HG03103 (cell line): ENCODE data around the gene RASA3.
"Not testable (repeated sequence)": the region's sequence is repeated elsewhere in the genome, so short reads cannot be mapped to it uniquely, and the experiment has no call there.

Experiments
- ATAC-seq: cut with Tn5 transposase; IDR thresholded peaks from one replicate; pipeline ENCODE4 v1.9.1; 2021; ENCODE audit warnings: low read depth; ENCODE audit not compliant: unreplicated experiment

The RASA3 gene

DNA sequence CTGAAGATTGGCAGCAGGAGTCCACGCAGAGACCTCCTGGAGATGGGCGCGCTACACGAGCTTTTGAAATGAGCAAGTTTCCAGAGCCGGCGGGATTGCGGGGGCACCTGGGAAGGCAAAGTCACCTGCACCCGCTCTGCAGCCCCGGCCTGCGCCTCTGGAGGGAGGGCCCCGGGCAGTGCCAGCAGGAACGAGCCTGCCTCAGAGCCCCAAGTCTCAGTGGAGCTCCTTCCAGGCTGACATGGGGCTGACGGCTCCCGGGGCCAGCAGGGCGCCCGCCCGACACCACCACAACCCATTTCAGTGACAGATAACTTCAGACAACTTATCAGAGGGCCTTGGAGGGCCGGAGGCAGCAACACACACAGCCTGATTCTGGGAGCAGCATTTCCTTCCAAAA is 45.0 kb downstream of the RASA3 start:
- ATAC-seq, result no peak

DNA sequence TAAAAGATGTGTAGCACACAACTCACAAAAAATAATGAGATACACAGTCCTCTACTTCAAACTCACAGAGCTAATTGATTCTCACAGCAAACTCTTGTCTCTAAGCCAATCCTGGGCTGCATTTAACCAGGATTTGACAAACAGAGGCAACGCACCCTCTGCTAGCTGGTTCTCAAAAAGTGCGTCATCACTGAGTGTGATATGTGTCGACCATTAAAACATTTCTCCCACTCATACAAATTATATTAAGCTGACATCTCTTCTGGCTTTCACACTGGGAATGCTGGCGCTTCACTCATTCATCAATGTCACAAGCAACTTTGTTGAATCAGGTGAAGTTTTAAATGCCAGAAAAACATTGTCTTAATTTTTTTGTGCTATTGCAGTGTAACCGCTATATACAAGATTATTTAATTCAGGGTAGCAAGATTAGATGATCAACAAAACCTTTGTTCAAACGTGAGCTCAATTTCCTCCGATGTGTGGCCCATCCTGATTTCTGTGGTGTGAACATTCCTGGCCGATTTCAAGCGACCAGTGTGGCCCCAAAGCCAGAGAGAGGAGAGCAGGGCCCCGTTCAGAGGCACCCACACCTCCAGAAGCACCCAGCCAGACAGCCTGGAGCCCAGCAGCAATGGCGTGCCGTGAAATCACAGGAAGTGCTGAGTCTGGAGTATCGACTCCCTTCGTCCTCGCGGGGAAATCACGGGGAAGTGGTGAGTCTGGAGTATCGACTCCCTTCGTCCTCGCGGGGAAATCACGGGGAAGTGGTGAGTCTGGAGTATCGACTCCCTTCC is 49.4 kb downstream of the RASA3 start:
- ATAC-seq, result no peak

DNA sequence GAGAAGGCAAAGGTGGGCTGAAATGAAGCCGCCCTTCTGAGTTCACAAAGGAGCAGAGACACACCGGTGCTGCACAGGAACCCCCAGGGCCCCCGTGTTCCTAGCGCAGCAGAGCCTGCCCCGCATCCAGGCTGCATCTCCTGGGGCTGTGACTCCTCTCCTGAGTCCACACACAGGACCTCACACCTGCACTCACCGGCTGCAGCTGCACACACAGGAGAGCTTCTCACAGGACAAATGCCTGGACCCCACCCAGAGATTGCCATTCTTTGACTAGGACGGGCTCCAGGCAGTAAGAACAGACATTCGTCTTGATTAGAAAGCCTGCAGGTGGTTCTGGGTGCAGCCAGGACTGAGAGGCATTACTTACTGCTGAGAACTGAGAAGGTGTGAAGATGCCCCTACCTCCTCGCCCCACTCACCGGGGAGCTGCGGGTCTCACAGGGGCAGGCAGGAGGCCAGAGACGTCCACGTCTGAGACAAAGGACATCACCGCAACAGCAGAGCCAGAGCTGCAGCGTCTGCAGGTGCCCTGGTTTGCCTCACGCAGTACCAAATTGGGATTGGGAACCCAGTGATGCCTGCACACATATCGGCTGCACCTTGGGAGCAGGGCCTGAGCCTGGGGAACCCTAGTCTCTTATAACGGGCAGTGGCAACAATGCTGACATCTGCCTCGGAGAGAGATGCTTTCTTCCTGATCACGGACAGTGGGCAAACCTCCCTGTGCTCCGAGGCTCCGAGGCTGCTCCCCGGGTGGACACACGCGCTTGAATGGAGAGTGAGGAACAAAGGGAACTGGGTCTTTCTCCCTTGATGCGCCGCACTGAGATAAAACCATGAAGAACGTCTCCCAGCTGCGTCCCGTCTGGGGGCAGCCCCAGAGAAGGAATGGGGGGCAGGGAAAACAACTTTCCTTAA is 50.4 kb downstream of the RASA3 start:
- ATAC-seq, result no peak

DNA sequence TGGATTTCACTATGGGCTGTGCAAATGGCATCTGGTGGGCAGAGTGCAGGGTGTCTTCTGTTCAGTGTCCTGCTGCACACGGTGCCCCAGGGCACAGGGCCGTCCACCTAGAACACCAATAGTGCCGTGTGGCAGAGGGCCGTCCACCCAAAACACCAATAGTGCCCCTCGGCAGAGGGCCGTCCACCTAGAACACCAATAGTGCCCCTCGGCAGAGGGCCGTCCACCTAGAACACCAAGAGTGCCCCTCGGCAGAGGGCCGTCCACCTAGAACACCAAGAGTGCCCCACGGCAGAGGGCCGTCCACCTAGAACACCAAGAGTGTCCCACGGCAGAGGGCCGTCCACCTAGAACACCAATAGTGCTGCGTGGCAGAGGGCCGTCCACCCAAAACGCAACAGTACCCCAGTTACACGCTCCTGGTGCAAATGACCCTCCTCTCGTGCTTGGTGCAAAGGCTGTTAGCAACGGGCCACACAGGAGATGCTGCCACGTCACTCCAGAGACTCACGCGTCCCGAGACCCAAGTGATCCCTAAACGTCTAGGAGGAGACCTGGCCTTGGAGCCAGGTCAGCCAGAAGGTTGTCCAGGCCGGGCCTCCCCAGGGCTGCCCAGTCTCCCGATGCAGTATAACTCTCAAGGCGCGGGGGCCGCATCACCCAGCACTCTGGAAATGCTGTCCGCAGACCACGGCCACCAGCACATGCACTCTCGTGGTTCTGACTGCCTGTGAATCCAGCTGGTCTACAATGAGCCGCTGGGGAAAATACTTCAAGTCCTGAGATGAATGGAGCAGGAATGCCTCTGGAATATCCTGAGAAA is 51.5 kb downstream of the RASA3 start:
- ATAC-seq, result no peak

DNA sequence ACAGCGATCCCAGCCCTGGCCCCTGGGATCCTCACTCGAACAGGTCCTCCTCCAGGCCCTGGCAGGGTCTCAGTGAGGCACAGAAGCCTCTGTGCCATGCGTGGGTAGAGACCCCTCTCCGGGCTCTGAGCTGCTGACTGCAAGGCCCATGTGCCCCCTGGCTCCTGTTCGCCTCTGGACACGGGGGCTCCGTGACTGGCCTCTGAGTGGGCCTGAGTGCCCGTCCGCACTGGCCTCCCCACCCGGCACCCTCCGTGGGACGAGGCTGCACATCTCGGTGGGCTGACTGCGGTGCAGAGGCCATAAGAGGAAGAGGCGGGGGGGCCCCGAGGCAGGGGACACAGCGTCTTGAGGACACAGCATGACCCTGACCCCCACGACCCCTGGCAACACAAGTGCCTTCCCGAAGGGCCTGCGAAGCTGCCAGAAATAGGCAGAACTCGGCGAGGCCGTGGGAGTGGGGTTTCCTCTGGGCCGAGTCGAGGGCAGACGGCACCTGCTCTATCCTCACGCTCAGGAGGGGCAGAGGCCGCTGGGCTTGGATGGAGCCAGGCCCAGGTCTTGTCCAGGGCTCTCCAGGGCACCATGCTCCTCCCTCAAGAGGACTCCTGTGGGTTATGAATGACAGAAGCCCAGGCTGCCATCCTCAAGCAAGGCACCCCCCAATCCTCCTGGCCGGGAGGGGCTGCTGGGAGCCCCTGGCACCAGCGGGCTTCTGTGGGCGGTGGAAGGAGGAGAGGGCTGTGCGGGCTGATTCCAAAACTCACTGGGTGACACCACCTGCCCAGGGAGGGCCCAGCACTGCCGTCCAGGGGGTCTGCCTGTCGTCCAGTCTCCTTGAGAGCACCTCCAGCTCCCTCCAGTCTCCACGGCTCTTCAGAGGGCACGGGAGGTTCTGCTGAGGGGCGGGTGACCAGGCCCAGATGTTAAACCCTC is 52.6 kb downstream of the RASA3 start:
- ATAC-seq, result no peak

DNA sequence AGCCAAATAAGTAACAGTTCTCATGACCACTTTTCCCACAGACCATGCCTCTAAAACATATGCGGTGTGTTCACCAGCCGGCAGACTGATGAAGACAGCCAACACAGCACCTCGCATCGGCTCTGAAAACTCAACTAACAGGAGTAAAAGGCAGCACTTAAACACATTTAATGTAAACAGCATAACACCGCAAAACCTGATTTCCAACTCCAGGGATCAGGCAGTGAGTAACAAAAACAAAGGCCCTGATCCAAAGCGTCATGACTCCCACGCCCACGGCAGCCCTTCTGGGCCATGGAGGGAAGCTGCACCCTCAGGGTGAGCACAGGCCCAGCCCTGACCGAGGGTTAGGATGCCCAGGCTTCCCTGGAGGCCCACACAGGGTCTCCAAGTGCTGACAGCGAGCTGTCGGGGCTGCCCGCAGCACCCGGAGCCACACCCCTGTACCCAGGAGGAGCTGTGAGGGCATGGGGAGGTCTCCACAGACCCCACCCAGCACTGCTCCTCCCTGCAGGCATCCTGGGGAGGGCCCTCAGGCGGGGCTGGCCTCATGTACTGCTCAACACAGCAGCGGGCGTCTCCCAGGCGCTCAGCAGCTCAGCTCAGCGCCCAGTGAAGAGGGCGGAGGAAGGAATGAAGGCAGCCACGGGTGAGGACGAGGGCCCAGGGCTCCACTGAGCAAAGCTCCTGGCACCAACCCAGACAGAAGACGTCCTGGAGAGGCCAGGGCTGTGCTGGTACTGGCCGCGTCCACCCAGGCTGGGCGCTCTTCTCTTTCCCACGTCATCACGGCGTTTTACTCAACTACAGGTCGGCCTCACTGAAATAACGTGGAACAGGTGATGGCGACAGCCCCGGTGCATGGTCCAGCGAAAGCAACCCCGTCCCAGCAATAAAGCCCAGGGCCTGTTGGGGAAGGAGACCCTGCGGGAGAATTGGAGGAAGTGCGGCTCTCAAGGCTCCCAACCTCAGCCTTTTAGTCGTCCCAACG is 53.7 kb downstream of the RASA3 start:
- ATAC-seq, result no peak

DNA sequence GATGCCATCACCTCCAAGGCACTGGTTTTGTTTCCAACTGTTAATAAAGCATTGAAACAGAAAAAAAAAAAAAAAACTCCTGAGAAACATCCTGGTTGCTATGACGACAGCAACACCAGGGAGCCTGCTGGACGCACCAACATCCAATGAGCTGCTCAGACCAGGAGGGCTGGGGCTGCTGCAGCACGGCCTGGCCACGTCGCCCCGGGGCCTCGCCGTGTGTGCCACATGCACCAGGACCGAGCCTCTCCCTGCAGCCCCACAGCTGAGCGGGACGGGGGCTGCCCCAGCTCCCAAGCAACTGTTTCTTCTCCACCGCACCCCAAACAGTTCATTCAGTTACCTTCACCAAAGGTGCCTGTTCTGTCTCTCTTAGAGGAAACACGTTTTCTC is 54.5 kb downstream of the RASA3 start:
- ATAC-seq, result no peak

DNA sequence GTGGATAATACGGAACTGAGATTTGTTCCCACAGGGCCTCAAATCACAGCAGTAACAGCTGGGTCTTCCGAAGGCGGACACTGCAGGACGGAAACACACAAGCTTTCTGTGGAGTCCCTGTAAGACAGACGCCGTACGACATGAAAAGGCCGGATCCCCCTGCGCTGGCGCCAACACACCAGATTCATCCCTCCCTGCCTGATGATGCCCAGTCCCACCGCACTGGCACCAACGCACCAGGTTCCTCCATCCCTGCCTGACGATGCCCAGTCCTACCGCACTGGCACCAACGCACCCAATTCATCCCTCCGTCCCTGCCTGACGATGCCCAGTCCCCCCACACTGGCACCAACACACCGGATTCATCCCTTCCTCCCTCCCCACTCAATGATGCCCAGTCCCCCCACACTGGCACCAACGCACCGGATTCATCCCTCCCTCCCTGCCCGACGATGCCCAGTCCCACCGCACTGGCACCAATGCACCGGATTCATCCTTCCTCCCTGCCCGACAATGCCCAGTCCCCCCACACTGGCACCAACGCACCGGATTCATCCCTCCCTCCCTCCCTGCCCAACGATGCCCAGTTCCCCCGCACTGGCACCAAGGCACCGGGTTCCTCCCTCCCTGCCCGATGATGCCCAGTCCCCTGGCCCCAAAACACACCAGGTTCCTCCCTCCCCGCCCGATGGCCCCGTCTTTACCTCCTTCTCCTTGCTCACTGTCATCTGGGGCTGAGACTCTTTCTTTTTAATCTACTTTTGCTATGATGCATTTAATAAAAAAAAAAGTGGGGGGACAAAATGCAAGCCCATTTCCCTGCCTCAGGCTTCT is 55.1 kb downstream of the RASA3 start:
- ATAC-seq, result no peak

DNA sequence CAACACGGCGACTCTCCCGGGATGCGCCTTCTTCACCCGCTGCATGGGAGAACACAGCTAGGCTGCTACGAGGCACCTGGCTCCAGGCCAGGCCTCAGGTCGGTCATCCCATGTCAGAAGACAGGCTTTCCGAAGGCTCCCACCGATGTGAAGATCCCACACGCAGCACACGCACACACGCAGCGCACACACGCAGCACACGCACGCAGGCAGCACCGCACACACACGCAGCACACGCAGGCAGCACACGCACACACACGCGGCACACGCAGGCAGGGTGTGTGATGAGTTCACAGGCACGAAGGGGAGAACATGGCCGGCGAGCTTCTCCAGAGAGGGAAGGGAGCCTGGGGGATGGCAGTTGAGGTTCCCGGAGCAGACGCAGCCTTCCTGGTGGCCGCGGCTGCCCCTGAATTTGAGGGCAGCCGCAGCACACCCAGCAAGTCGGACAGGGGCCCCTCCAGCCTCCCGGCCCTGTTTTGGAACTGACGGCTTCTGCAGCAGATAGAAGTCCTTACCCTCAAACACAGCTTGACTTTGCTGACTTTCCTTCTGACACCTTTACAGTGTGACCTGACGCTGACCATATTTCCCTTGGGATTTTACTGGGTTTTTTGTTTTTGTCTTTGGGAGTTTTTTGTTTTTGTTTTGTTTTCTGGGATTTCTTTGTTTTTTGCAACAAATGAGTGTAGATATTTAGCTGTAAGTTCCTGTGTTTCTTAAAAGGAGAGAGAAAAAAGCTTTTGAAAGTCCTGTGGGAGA is 55.9 kb downstream of the RASA3 start:
- ATAC-seq, result no peak

DNA sequence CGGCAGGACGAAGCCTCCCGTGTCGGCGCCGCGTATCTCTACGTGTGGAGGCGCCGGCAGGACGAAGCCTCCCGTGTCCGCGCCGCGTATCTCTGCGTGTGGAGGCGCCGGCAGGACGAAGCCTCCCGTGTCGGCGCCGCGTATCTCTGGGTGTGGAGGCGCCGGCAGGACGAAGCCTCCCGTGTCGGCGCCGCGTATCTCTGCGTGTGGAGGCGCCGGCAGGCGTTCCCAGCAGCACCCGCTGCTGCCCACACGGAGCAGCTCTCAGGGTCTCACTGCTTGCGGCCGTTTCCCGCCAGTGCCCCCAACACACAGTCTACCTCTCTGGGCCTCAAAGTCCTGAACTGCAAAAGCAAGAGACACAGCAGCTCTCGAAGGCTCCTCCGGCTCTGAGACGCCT is 56.6 kb downstream of the RASA3 start:
- ATAC-seq, result not testable (repeated sequence)

DNA sequence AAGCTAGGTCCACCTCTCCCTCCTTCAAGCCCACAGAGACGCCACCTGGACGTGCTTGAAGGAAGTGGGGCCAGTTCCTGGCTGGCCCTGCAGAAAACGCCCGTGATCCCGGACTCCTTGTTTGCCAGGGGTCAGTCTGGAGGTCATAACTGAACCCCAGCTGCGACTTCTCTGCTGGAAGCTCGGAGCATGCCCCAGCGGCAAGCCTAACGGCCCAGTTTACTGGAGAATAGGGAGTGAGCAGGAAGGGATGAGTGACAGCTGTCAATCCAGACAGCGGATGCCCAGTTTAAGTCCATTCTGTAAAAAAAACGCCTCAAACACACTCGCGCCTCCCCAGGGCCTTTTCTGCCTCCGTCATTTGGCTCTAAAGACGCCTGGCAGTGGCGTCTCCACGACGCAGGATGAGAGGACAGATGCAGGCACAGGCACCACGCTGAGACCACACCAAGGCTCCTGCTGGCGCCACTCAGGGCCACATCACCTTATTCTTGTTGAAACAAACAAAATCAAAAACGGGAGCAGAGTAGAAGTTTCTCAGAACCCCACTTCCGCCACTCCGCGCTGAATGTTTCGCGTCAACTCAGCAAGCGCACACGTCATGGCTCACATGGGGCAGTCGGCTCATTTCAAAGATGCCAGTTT is 57.6 kb downstream of the RASA3 start:
- no peak for ATAC-seq

DNA sequence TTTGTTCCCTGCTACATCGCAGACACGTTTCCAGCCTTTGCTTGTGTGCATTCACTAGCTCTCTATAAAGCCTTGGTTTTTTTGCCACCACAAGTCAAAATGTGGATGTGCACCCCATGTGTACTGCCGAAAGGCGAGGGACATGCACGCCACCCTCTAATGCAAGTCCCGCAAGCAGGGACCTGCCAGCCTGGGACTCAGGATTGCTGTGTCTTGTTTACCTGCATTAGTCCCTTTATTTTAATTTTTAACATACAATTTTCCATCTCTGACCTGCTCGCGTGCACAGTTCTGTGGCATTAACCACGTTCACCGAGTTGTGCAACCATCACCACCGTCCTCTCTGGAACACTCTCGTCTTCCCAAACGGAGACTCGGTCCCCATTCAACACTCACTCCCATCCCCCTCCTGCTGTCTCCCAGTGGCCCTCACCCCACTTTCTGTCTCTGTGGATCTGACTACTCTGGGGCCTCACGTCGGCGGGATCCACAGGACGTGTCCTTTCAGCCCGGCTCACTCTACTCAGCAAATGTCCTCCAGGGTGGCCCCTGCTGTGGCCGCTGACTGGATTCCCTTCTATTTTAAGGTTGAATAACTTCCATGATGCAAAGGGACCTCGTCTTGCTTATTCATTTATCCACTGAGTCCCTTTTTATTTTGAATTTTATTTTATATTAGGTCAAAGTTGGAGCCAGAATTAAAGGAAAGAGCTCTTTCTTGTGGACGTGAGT is 58.4 kb downstream of the RASA3 start:
- no peak for ATAC-seq

DNA sequence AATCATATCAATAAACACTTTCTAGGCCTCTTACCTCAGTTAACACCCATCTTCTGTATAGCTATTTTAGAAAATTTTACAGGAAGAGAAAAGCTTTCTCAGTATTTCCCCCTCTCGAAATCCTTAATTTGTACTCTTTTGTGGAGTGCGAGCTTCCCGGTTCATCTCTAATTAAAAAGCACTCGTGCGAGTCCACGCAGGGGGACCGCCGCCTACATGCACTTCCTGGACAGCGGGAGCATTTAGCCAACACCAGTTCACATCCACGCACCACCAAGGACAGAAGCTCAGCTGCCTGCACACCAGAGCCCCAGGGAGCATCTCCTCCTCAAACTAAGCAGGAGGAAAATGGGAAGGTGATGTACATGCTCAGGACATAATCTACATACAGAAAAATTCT is 60.0 kb downstream of the RASA3 start:
- no peak for ATAC-seq

DNA sequence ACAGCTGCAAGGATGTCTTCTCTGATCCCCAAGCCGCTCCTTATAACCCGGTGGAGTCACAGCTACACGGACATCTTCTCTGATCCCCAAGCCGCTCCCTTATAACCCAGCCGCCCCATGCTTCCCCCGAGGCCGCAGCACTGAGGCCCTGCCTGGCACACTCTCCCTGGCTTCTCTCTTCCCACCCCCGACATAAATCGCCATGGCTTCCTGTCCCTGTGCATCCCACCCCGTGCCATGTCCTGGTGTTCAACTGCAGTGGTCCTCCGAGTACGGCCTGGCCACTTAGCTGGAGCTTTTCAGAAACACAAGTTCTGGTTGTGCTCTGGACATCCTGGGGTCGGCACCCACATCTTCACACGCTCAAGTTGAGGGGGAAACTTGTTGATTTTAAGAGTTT is 60.4 kb downstream of the RASA3 start:
- ATAC-seq, result no peak

DNA sequence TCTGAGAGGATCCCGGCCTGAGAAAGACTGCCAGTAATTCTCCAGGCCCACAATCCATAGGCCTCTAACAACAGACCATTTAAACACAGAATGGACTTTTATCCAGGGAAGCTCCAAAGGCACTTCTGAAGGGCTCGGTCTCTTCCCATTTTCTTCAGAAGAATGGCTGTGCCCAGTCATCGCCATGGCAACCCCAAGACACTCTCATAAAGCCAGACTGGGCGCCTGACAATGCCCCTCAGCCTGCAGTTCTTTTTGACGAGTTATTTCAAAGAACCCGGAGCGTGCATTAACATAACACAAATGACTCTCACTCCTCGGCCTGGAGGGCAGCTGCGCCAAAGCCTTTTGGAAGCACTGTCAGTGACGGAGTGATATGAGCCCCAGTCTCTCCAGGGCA is 61.0 kb downstream of the RASA3 start:
- ATAC-seq, result no peak
